SK-N-SH (cell line): ENCODE data around the gene MGAT5.

Experiments used
- EZH2phosphoT487 ChIP-seq: fragments of 200-600 bp; sonication (generic); IDR thresholded peaks from 2 replicates; pipeline ENCODE4 v1.6.1; 2017; ENCODE audit warnings: low read depth, mixed run types, mild to moderate bottlenecking, antibody characterized with exemption, moderate library complexity, borderline replicate concordance
- GABPA ChIP-seq: IDR thresholded peaks from 2 replicates; pipeline ENCODE4 v1.4.0; 2012; ENCODE audit warnings: low read depth, mild to moderate bottlenecking
- GATA2 ChIP-seq: sonication (generic); formaldehyde crosslinking; IDR thresholded peaks from 2 replicates; pipeline ENCODE4 v1.5.0; 2020; ENCODE audit warnings: mild to moderate bottlenecking, missing genetic modification reagents
- MEF2A ChIP-seq: IDR thresholded peaks from 2 replicates; pipeline ENCODE4 v1.4.0; 2012; ENCODE audit warnings: low read depth, borderline replicate concordance
- POLR2AphosphoS5 ChIP-seq: IDR thresholded peaks from 2 replicates; pipeline ENCODE4 v1.6.1; 2012; ENCODE audit warnings: low read depth, low read length
- RAD21 ChIP-seq: IDR thresholded peaks from 2 replicates; pipeline ENCODE4 v1.6.1; 2012; ENCODE audit warnings: mild to moderate bottlenecking, low read length
- TEAD4 ChIP-seq: IDR thresholded peaks from 2 replicates; pipeline ENCODE4 v1.4.0; 2012; ENCODE audit warnings: mild to moderate bottlenecking, borderline replicate concordance; ENCODE audit not compliant: insufficient read depth
- YY1 ChIP-seq: IDR thresholded peaks from 2 replicates; pipeline ENCODE4 v1.4.0; 2012; ENCODE audit warnings: low read depth, mild to moderate bottlenecking
- TF ChIP-seq, protein P1 (sequence below): fragments of 200-600 bp; sonication (generic); IDR thresholded peaks from 2 replicates; pipeline ENCODE4 v1.6.1; 2017; ENCODE audit warnings: antibody characterized with exemption, mild to moderate bottlenecking, moderate library complexity
- TF ChIP-seq, protein P2 (sequence below): IDR thresholded peaks from 2 replicates; pipeline ENCODE4; 2012

DNA sequence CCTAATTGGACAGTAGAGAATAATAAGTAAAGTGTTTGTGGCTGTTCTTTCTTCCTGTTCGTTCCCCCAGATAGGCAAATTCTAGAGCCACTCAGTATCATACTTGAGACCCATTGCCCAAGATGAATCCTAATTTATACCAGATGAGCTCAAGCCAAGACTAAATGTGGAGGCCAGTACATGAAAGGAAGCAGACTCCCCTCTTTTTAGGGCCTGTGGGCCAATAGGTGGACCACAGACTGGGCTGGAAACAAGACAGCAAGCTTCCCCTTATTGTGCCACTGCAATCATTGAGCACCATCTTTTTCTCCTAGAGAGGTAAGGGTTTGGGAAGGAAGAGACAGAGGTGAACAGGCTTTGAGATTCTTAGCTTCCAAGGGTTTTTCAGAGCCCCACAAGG, 141.9 kb downstream of the MGAT5 start:
- TF ChIP-seq, protein P1, sequence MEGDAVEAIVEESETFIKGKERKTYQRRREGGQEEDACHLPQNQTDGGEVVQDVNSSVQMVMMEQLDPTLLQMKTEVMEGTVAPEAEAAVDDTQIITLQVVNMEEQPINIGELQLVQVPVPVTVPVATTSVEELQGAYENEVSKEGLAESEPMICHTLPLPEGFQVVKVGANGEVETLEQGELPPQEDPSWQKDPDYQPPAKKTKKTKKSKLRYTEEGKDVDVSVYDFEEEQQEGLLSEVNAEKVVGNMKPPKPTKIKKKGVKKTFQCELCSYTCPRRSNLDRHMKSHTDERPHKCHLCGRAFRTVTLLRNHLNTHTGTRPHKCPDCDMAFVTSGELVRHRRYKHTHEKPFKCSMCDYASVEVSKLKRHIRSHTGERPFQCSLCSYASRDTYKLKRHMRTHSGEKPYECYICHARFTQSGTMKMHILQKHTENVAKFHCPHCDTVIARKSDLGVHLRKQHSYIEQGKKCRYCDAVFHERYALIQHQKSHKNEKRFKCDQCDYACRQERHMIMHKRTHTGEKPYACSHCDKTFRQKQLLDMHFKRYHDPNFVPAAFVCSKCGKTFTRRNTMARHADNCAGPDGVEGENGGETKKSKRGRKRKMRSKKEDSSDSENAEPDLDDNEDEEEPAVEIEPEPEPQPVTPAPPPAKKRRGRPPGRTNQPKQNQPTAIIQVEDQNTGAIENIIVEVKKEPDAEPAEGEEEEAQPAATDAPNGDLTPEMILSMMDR = no peak
- TF ChIP-seq YY1 (no peak), TEAD4 (no peak), RAD21 (no peak), POLR2AphosphoS5 (no peak), GABPA (no peak), EZH2phosphoT487 (no peak), MEF2A (no peak), GATA2 (CRISPR knock-in tag) (no peak)
- TF ChIP-seq, protein P2, sequence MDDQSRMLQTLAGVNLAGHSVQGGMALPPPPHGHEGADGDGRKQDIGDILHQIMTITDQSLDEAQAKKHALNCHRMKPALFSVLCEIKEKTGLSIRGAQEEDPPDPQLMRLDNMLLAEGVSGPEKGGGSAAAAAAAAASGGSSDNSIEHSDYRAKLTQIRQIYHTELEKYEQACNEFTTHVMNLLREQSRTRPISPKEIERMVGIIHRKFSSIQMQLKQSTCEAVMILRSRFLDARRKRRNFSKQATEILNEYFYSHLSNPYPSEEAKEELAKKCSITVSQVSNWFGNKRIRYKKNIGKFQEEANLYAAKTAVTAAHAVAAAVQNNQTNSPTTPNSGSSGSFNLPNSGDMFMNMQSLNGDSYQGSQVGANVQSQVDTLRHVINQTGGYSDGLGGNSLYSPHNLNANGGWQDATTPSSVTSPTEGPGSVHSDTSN = no peak
